H1 (cell line): ENCODE measurements around the gene ISM1. TPM values are rescaled to one million over a fixed set of nuclear protein-coding genes. Genes with fewer than 3 reads are reported as not detected.

ENCODE experiments used
- CTCF ChIA-PET: fragments of 300-600 bp; sonication (Branson Sonifier 250); formaldehyde crosslinking; loops from one replicate; lab custom pipeline; 2021; ENCODE audit not compliant: partially characterized antibody; lab: Charles Lee
- POLR2A ChIA-PET: fragments of 300-600 bp; sonication (Branson Sonifier 250); formaldehyde crosslinking; loops from one replicate; lab custom pipeline; 2021; ENCODE audit warnings: inconsistent platforms; ENCODE audit not compliant: partially characterized antibody; lab: Charles Lee
- DNase-seq, 2 experiments: peaks; one replicate each; pipeline versions ENCODE4 v3.0.0 to v3.0.0-alpha.2; 2010 to 2022; ENCODE audit warnings: low spot score in 2 of 2, low read depth in 1 of 2, mixed read lengths in 1 of 2
- FAIRE-seq: peaks from 2 replicates; lab custom pipeline; 2011; peaks lifted over from hg19 to GRCh38; lab: Jason Lieb, UNC
- H2AFZ ChIP-seq: 2 replicates; pipeline ENCODE4 v1.8.1; 2012; ENCODE audit warnings: low read length, inconsistent platforms
- H2AK5ac ChIP-seq: 2 replicates; pipeline ENCODE4 v1.6.1; 2013; ENCODE audit warnings: low read depth, low read length
- H2BK120ac ChIP-seq: replicated peaks from 2 replicates; pipeline ENCODE3; 2013; ENCODE audit warnings: low read depth, low read length, inconsistent platforms
- H2BK12ac ChIP-seq: 2 replicates; pipeline ENCODE4 v1.6.1; 2013; ENCODE audit warnings: low read depth, low read length
- H2BK15ac ChIP-seq: 2 replicates; pipeline ENCODE4 v1.6.1; 2013; ENCODE audit warnings: low read length
- H2BK20ac ChIP-seq: 2 replicates; pipeline ENCODE4 v1.6.1; 2013; ENCODE audit warnings: low read length
- H2BK5ac ChIP-seq: 2 replicates; pipeline ENCODE4 v1.6.1; 2013; ENCODE audit warnings: low read depth, low read length
- H3K14ac ChIP-seq: 2 replicates; pipeline ENCODE4 v1.6.1; 2013; ENCODE audit warnings: inconsistent platforms; ENCODE audit not compliant: insufficient read length
- H3K18ac ChIP-seq: 2 replicates; pipeline ENCODE4 v1.6.1; 2013; ENCODE audit warnings: low read length; ENCODE audit errors: extremely low read depth
- H3K23ac ChIP-seq: 2 replicates; pipeline ENCODE4 v1.6.1; 2013; ENCODE audit warnings: inconsistent platforms; ENCODE audit not compliant: insufficient read length
- H3K23me2 ChIP-seq: 2 replicates; pipeline ENCODE4 v1.6.1; 2013; ENCODE audit warnings: low read depth, low read length
- H3K27ac ChIP-seq: 2 replicates; pipeline ENCODE4 v1.6.1; 2011; ENCODE audit warnings: low read depth, low read length, inconsistent platforms
- H3K27me3 ChIP-seq, 4 experiments: replicated peaks in 1 of 4; 1 replicate in 1 of 4; 2 replicates in 3 of 4; pipeline versions ENCODE4 v1.6.1 to v1.8.1; 2011 to 2013; ENCODE audit warnings: low read length in 3 of 4, mild to moderate bottlenecking in 3 of 4, inconsistent platforms in 2 of 4, mixed read lengths in 2 of 4, moderate library complexity in 1 of 4; ENCODE audit not compliant: control insufficient read depth in 3 of 4, insufficient read depth in 3 of 4; ENCODE audit errors: extremely low read depth in 1 of 4
- H3K36me3 ChIP-seq, 4 experiments: 2 replicates each; pipeline versions ENCODE4 v1.6.1 to v1.8.1; 2011 to 2013; ENCODE audit warnings: mild to moderate bottlenecking in 4 of 4, low read length in 3 of 4, moderate library complexity in 2 of 4, control low read depth in 1 of 4, inconsistent platforms in 1 of 4; ENCODE audit not compliant: insufficient read depth in 4 of 4, control insufficient read depth in 2 of 4
- H3K4ac ChIP-seq: replicated peaks from 2 replicates; pipeline ENCODE3; 2013; ENCODE audit warnings: low read length, low read depth, mixed read lengths, inconsistent platforms; ENCODE audit not compliant: insufficient read length
- H3K4me1 ChIP-seq, 4 experiments: replicated peaks in 1 of 4; 1 replicate in 1 of 4; 2 replicates in 3 of 4; pipeline versions ENCODE4 v1.6.1 to v1.8.1; 2011 to 2013; ENCODE audit warnings: low read length in 3 of 4, inconsistent platforms in 2 of 4, mixed read lengths in 1 of 4; ENCODE audit not compliant: insufficient read depth in 4 of 4, control insufficient read depth in 3 of 4
- H3K4me2 ChIP-seq, 2 experiments: 2 replicates each; pipeline versions ENCODE4 v1.6.1 to v1.8.1; 2011 to 2013; ENCODE audit warnings: low read depth in 2 of 2, low read length in 2 of 2, control low read depth in 1 of 2, inconsistent platforms in 1 of 2, mild to moderate bottlenecking in 1 of 2; ENCODE audit not compliant: insufficient read depth in 1 of 2
- H3K4me3 ChIP-seq, 4 experiments: fragments of 200-600, 300-600 bp in 1 of 4; sonication (generic), shearing (Covaris generic), sonication (Bioruptor Twin) in 1 of 4; 2 replicates each; pipeline versions ENCODE4 v1.5.1 to v1.8.1; 2011 to 2016; ENCODE audit warnings: low read length in 4 of 4, low read depth in 3 of 4, control low read depth in 2 of 4, inconsistent platforms in 2 of 4, mild to moderate bottlenecking in 2 of 4, mixed read lengths in 1 of 4, moderate library complexity in 1 of 4; ENCODE audit not compliant: insufficient read depth in 2 of 4; ENCODE audit errors: extremely low read depth in 1 of 4
- H3K56ac ChIP-seq: replicated peaks from 2 replicates; pipeline ENCODE3; 2013; ENCODE audit warnings: low read depth, mild to moderate bottlenecking, mixed read lengths, low read length, inconsistent platforms; ENCODE audit not compliant: insufficient read length
- H3K79me1 ChIP-seq: 2 replicates; pipeline ENCODE4 v1.6.1; 2013; ENCODE audit warnings: low read depth, low read length, control low read depth
- H3K79me2 ChIP-seq, 2 experiments: 2 replicates each; pipeline versions ENCODE4 v1.6.1 to v1.8.1; 2012 to 2013; ENCODE audit warnings: low read length in 2 of 2, mild to moderate bottlenecking in 2 of 2, inconsistent platforms in 1 of 2; ENCODE audit not compliant: insufficient read depth in 2 of 2, control insufficient read depth in 1 of 2
- H3K9ac ChIP-seq, 4 experiments: replicated peaks in 1 of 4; 1 replicate in 1 of 4; 2 replicates in 3 of 4; pipeline versions ENCODE4 v1.6.1 to v1.8.1; 2011 to 2013; ENCODE audit warnings: low read depth in 3 of 4, low read length in 3 of 4, control low read depth in 2 of 4, mild to moderate bottlenecking in 2 of 4, moderate library complexity in 2 of 4, inconsistent platforms in 1 of 4; ENCODE audit errors: extremely low read depth in 1 of 4
- H3K9me3 ChIP-seq, 2 experiments: 2 replicates each; pipeline versions ENCODE4 v1.6.1 to v1.8.1; 2012 to 2013; ENCODE audit warnings: mild to moderate bottlenecking in 2 of 2, moderate library complexity in 2 of 2, control low read depth in 1 of 2, inconsistent platforms in 1 of 2, low read depth in 1 of 2, low read length in 1 of 2, mixed read lengths in 1 of 2; ENCODE audit not compliant: insufficient read depth in 2 of 2
- H4K20me1 ChIP-seq, 2 experiments: replicated peaks in 1 of 2; 2 replicates each; pipeline versions ENCODE3 to v1.8.1; 2011 to 2013; ENCODE audit warnings: inconsistent platforms in 2 of 2, low read length in 2 of 2, mild to moderate bottlenecking in 1 of 2; ENCODE audit not compliant: insufficient read depth in 2 of 2, control insufficient read depth in 1 of 2
- H4K5ac ChIP-seq: 2 replicates; pipeline ENCODE4 v1.6.1; 2013; ENCODE audit warnings: low read length, low read depth, mixed read lengths, inconsistent platforms; ENCODE audit not compliant: insufficient read length
- H4K8ac ChIP-seq: 2 replicates; pipeline ENCODE4 v1.8.0; 2013; ENCODE audit warnings: mild to moderate bottlenecking, moderate library complexity, low read length, inconsistent platforms; ENCODE audit not compliant: insufficient read depth; ENCODE audit errors: extremely low read depth
- H4K91ac ChIP-seq: replicated peaks from 2 replicates; pipeline ENCODE3; 2013; ENCODE audit warnings: low read length, mixed read lengths, inconsistent platforms; ENCODE audit not compliant: insufficient read length
- BACH1 ChIP-seq: IDR thresholded peaks from 2 replicates; pipeline ENCODE4 v1.6.1; 2012; ENCODE audit warnings: low read length, improper control_type of control experiment
- BCL11A ChIP-seq, 2 experiments: IDR thresholded peaks; one replicate each; pipeline ENCODE4 v1.6.1; 2011; ENCODE audit warnings: low read depth in 2 of 2, low read length in 2 of 2, mild to moderate bottlenecking in 2 of 2
- CBX8 ChIP-seq: fragments of 300-800, 300-1000 bp; sonication (generic); IDR thresholded peaks from 2 replicates; pipeline ENCODE4 v1.7.1; 2016; ENCODE audit warnings: low read depth, low read length, borderline replicate concordance
- KDM1A ChIP-seq: fragments of 200-600, 300-600 bp; sonication (generic); IDR thresholded peaks from 2 replicates; pipeline ENCODE4 v1.7.1; 2016; ENCODE audit warnings: mild to moderate bottlenecking, low read length, borderline replicate concordance
- POLR2A ChIP-seq, 2 experiments: IDR thresholded peaks; 1 replicate in 1 of 2; 2 replicates in 1 of 2; pipeline ENCODE4 v1.6.1; 2011; ENCODE audit warnings: low read depth in 2 of 2, low read length in 2 of 2, mild to moderate bottlenecking in 2 of 2; ENCODE audit errors: control extremely low read depth in 1 of 2
- RNF2 ChIP-seq: fragments of 200-900, 300-1000 bp; sonication (generic); IDR thresholded peaks from 2 replicates; pipeline ENCODE4 v1.7.1; 2016; ENCODE audit warnings: borderline replicate concordance, low read depth, mild to moderate bottlenecking, antibody characterized with exemption, low read length; ENCODE audit not compliant: poor library complexity, severe bottlenecking; ENCODE audit errors: missing control alignments
- SIRT6 ChIP-seq: IDR thresholded peaks from one replicate; pipeline ENCODE4 v1.7.1; 2012; ENCODE audit warnings: low read length, inconsistent platforms
- SIX5 ChIP-seq: IDR thresholded peaks from 2 replicates; pipeline ENCODE4 v1.6.1; 2011; ENCODE audit warnings: mild to moderate bottlenecking, low read depth, low read length
- SP1 ChIP-seq: IDR thresholded peaks from 2 replicates; pipeline ENCODE4 v1.6.1; 2011; ENCODE audit warnings: low read depth, low read length
- TAF1 ChIP-seq: IDR thresholded peaks from 2 replicates; pipeline ENCODE4 v1.6.1; 2011; ENCODE audit warnings: mild to moderate bottlenecking, low read depth, low read length
- TBP ChIP-seq: IDR thresholded peaks from 2 replicates; pipeline ENCODE4 v1.6.1; 2011; ENCODE audit warnings: low read depth, low read length, improper control_type of control experiment
- WGBS, 2 experiments: shearing (Covaris generic) in 1 of 2; methylation state at CpG; one replicate each; pipeline versions ENCODE4 v1.1.6 to v1.1.7; 2013 to 2015; ENCODE audit warnings: low lambda C conversion rate in 2 of 2, mixed read lengths in 2 of 2, inconsistent platforms in 1 of 2, low coverage in 1 of 2, missing lambda C conversion rate in 1 of 2; ENCODE audit not compliant: insufficient replicate concordance in 2 of 2, insufficient coverage in 1 of 2, insufficient read length in 1 of 2; ENCODE audit errors: extremely low coverage in 1 of 2, missing lambda C conversion rate in 1 of 2; 5-methylcytosine and 5-hydroxymethylcytosine counted together
- polyA plus RNA-seq, 7 experiments: library from polyadenylated mRNA; depleted of rRNA in 3 of 7; stranded (reverse) in 5 of 7; unstranded in 2 of 7; fragments of >200 nt in 5 of 7; fragments of 200-250 nt in 2 of 7; gene quantifications; 1 replicate in 5 of 7; 2 replicates in 1 of 7; 4 replicates in 1 of 7; pipeline versions ENCODE4 v1.2.1 to v1.2.3, GENCODE V29; 2011 to 2013; ENCODE audit warnings: missing spikeins in 2 of 7, mixed read lengths in 2 of 7
- total RNA-seq: library from RNA; stranded (reverse); fragmentation: NEBNext Ultra II Directional; extraction: Animal tissue kit (Norgen Biotek cat#: 25700); gene quantifications from 2 replicates; pipeline ENCODE4 v1.2.1, GENCODE V29; 2021
- TF ChIP-seq, protein P1 (sequence below): IDR thresholded peaks from 2 replicates; pipeline ENCODE4 v1.6.1; 2012; ENCODE audit warnings: inconsistent platforms
- TF ChIP-seq, protein P2 (sequence below): IDR thresholded peaks from 2 replicates; pipeline ENCODE4 v1.6.1; 2012; ENCODE audit warnings: low read length, inconsistent platforms

Gene ISM1
- total and polyA plus RNA-seq, 2 of the 8 experiments (the other 6 are each of a cell fraction or from before 2014, with no cell fraction given), result 0.62 to 0.97 TPM

GRCh38 chr20:13199279-13199678 lies 21.8 kb upstream of the ISM1 start:
- H3K23me2 ChIP-seq, result peaks cover 4% of the 10 kb centered on the region
- no peaks in the 10 kb centered on the region for H4K20me1 ChIP-seq
- no peak overlapping the region for H2BK20ac ChIP-seq
- H2AFZ ChIP-seq, result no peak overlapping the region
- H3K23ac ChIP-seq, result no peak overlapping the region
- H2BK120ac ChIP-seq, result no peak overlapping the region
- H3K4ac ChIP-seq, result no peak overlapping the region
- no peak overlapping the region for H2BK12ac ChIP-seq
- POLR2A ChIA-PET, result no interaction called here
- no peak overlapping the region for H4K5ac ChIP-seq
- no peak overlapping the region for H3K27ac ChIP-seq
- H3K4me3 ChIP-seq, result no peak overlapping the region
- DNase-seq, result no peak
- H3K9me3 ChIP-seq, result no peaks in the 10 kb centered on the region
- 82% methylated on average over 2 of the region's 2 CpGs; no CpG with 5 or more reads in 1 of the 2 experiments for WGBS, 2 experiments
- no peak overlapping the region for H2BK5ac ChIP-seq
- H3K14ac ChIP-seq, result no peak overlapping the region
- H3K18ac ChIP-seq, result no peak overlapping the region
- H4K8ac ChIP-seq, result no peak overlapping the region
- no peak overlapping the region for H3K56ac ChIP-seq
- H3K36me3 ChIP-seq, result no peaks in the 10 kb centered on the region
- CTCF ChIA-PET, result no interaction called here
- H3K27me3 ChIP-seq, result no peaks in the 10 kb centered on the region
- H3K4me2 ChIP-seq, result peak overlapping the region in 1 of 2 experiments; percentile 19; a peak in 1 of 4 replicates
- no peak overlapping the region for H4K91ac ChIP-seq
- H3K79me2 ChIP-seq, result no peaks in the 10 kb centered on the region
- H3K4me1 ChIP-seq, result peaks cover 2 to 10% (median 4%) of the 10 kb centered on the region in 4 experiments; a peak in 5 of 7 replicates
- H3K79me1 ChIP-seq, result no peaks in the 10 kb centered on the region
- no peak overlapping the region for H2AK5ac ChIP-seq
- H3K9ac ChIP-seq, result no peak overlapping the region
- no peak overlapping the region for H2BK15ac ChIP-seq
- no peak for FAIRE-seq
- no peak for TF ChIP-seq POLR2A (IDR thresholded peaks at IDR 0.05; ENCODE audit: control extremely low read depth in 1 of 2, low read depth in 2 of 2, low read length in 2 of 2)
- no peak for TF ChIP-seq TBP
- no peak for TF ChIP-seq TAF1
- TF ChIP-seq RNF2, result no peak
- no peak for TF ChIP-seq BCL11A (IDR thresholded peaks at IDR 0.05; ENCODE audit: low read depth in 2 of 2, low read length in 2 of 2)
- TF ChIP-seq SP1, result no peak
- no peak for TF ChIP-seq SIRT6
- TF ChIP-seq, protein P1, sequence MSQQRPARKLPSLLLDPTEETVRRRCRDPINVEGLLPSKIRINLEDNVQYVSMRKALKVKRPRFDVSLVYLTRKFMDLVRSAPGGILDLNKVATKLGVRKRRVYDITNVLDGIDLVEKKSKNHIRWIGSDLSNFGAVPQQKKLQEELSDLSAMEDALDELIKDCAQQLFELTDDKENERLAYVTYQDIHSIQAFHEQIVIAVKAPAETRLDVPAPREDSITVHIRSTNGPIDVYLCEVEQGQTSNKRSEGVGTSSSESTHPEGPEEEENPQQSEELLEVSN, result no peak
- TF ChIP-seq SIX5, result no peak
- no peak for TF ChIP-seq KDM1A
- no peak for TF ChIP-seq CBX8
- TF ChIP-seq, protein P2, sequence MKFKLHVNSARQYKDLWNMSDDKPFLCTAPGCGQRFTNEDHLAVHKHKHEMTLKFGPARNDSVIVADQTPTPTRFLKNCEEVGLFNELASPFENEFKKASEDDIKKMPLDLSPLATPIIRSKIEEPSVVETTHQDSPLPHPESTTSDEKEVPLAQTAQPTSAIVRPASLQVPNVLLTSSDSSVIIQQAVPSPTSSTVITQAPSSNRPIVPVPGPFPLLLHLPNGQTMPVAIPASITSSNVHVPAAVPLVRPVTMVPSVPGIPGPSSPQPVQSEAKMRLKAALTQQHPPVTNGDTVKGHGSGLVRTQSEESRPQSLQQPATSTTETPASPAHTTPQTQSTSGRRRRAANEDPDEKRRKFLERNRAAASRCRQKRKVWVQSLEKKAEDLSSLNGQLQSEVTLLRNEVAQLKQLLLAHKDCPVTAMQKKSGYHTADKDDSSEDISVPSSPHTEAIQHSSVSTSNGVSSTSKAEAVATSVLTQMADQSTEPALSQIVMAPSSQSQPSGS, result no peak
- TF ChIP-seq BACH1, result no peak
